Erythroblast (primary cell): ENCODE measurements around the gene LRRC37B.
"Not testable (repeated sequence)": the region's sequence is repeated elsewhere in the genome, so short reads cannot be mapped to it uniquely, and the experiment has no call there.

Experiments
- GATA1 ChIP-seq: IDR thresholded peaks from 2 replicates; pipeline ENCODE4 v1.6.1; 2011; ENCODE audit warnings: low read depth, mild to moderate bottlenecking, control low read depth, low read length, moderate library complexity
- POLR2A ChIP-seq: IDR thresholded peaks from 2 replicates; pipeline ENCODE4 v1.6.1; 2011; ENCODE audit warnings: mild to moderate bottlenecking, low read length

GRCh38 chr17:32057460-32058105, 50.4 kb downstream of the LRRC37B start:
- TF ChIP-seq POLR2A, GATA1: not testable (repeated sequence)
